Measurements from ENCODE around the gene PHOX2A. TPM values are rescaled to one million over a fixed set of nuclear protein-coding genes. Genes with fewer than 3 reads are reported as not detected.

PHOX2A gene
- total RNA-seq, 3 donors from 2014 or later = not detected

DNA sequence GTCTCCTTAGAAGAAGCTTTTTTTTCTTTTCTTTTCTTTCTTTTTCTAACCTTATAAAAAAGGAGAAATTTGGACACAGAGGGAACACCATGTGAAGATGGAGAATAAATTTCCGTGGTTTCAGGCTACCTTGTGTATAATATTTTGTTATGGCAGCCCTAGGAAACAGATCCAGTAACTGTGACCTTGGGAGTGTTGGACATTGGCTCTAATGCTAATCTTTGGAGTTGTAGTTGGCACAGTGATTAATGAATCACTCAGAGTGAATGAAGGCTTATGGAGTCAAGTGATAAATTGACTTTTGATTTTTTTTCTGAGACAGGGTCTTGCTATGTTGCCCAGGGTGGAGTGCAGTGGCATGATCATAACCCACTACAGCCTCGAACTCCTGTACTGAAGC is 15.5 kb upstream of the PHOX2A start:
- Histone ChIP-seq H3K9me3 (no peaks in the 10 kb centered on the region), H3K4me1 (no peaks in the 10 kb centered on the region), H3K4me3 (no peak overlapping the region), H3K27me3 (no peaks in the 10 kb centered on the region), H3K27ac (no peak overlapping the region), H3K36me3 (no peaks in the 10 kb centered on the region)
- no peak for TF ChIP-seq POLR2A (IDR thresholded peaks at IDR 0.05)
- TF ChIP-seq POLR2AphosphoS5 (IDR thresholded peaks at IDR 0.05) = no peak
- no peak for TF ChIP-seq CTCF (IDR thresholded peaks at IDR 0.05)
- no peak for DNase-seq (ENCODE audit: low spot score in 2 of 2)
- intact Hi-C loops (cut with DNase I; ENCODE audit: low total_unique reads) = no loop called here

- TF ChIP-seq POLR2A (IDR thresholded peaks at IDR 0.05) = no peak
- TF ChIP-seq POLR2AphosphoS5 (IDR thresholded peaks at IDR 0.05) = no peak
- no peak for TF ChIP-seq CTCF (IDR thresholded peaks at IDR 0.05)
- DNase-seq (ENCODE audit: low spot score in 2 of 2) = no peak
- H3K4me1 ChIP-seq = no peaks in the 10 kb centered on the region
- H3K9me3 ChIP-seq = no peaks in the 10 kb centered on the region
- intact Hi-C loops (cut with DNase I; ENCODE audit: low total_unique reads) = no loop called here
- no peaks in the 10 kb centered on the region for H3K36me3 ChIP-seq
- no peaks in the 10 kb centered on the region for H3K27me3 ChIP-seq
- no peak overlapping the region for H3K27ac ChIP-seq
- H3K4me3 ChIP-seq = no peak overlapping the region
Measured at GRCh38 chr11:72257570-72257969, 13.6 kb upstream of the PHOX2A start.

- Histone ChIP-seq H3K9me3 (no peaks in the 10 kb centered on the region), H3K4me1 (no peaks in the 10 kb centered on the region), H3K4me3 (no peak overlapping the region), H3K27ac (no peak overlapping the region), H3K36me3 (no peaks in the 10 kb centered on the region), H3K27me3 (no peaks in the 10 kb centered on the region)
- no peak for TF ChIP-seq POLR2AphosphoS5 (IDR thresholded peaks at IDR 0.05)
- TF ChIP-seq CTCF (IDR thresholded peaks at IDR 0.05) = no peak
- TF ChIP-seq POLR2A (IDR thresholded peaks at IDR 0.05) = no peak
- intact Hi-C loops (cut with DNase I; ENCODE audit: low total_unique reads) = no loop called here
- DNase-seq (ENCODE audit: low spot score in 2 of 2) = no peak
Measured at GRCh38 chr11:72254299-72254993, 10.5 kb upstream of the PHOX2A start.

DNA sequence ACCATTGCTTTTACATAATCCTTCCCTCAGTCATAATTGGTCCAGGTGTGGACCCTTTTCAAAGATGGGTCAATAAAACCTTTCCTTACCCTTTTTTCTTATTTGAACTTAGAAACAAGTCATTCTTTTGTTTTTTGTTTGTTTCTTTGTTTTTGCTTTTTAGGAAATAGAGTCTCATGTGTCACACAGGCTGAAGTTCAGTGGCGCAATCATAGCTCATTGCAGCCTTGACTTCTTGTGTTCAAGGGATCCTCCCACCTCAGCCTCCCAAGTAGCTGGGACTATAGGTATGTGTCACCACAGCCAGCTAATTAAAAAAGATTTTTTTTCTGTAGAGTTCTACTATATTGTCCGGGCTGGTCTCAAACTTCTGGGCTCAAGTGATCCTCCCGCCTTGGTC is 9.4 kb upstream of the PHOX2A start:
- DNase-seq (ENCODE audit: low spot score in 2 of 2) = no peak
- Histone ChIP-seq H3K27me3 (no peaks in the 10 kb centered on the region), H3K4me1 (no peaks in the 10 kb centered on the region), H3K4me3 (no peak overlapping the region), H3K36me3 (no peaks in the 10 kb centered on the region), H3K27ac (no peak overlapping the region), H3K9me3 (no peaks in the 10 kb centered on the region)
- intact Hi-C loops (cut with DNase I; ENCODE audit: low total_unique reads) = no loop called here
- TF ChIP-seq POLR2AphosphoS5 (IDR thresholded peaks at IDR 0.05) = no peak
- TF ChIP-seq POLR2A (IDR thresholded peaks at IDR 0.05) = no peak
- TF ChIP-seq CTCF (IDR thresholded peaks at IDR 0.05) = no peak

GRCh38 chr11:72251614-72252013 is 7.6 kb upstream of the PHOX2A start:
- H3K9me3 ChIP-seq = no peaks in the 10 kb centered on the region
- H3K4me1 ChIP-seq = no peaks in the 10 kb centered on the region
- no peaks in the 10 kb centered on the region for H3K27me3 ChIP-seq
- no peak overlapping the region for H3K27ac ChIP-seq
- no peak overlapping the region for H3K4me3 ChIP-seq
- DNase-seq (ENCODE audit: low spot score in 2 of 2) = no peak
- H3K36me3 ChIP-seq = no peaks in the 10 kb centered on the region
- TF ChIP-seq CTCF (IDR thresholded peaks at IDR 0.05) = no peak
- TF ChIP-seq POLR2AphosphoS5 (IDR thresholded peaks at IDR 0.05) = no peak
- no peak for TF ChIP-seq POLR2A (IDR thresholded peaks at IDR 0.05)
- intact Hi-C loops (cut with DNase I; ENCODE audit: low total_unique reads) = no loop called here

Measured in breast epithelium (tissue), 4 donors.